ENCODE data around the gene CYYR1. TPM values are rescaled to one million over a fixed set of nuclear protein-coding genes. Genes with fewer than 3 reads are reported as not detected.

CYYR1 gene
- polyA plus RNA-seq, 2 donors: 4.0 to 4.2 TPM

- H3K27me3 ChIP-seq (ENCODE audit: control insufficient read depth in 1 of 2, insufficient read depth in 2 of 2, low read length in 2 of 2): no peaks in the 10 kb centered on the region
- no peaks in the 10 kb centered on the region for H3K36me3 ChIP-seq (ENCODE audit: control insufficient read depth in 2 of 2, insufficient read depth in 2 of 2, low read length in 1 of 2)
- H3K4me3 ChIP-seq (ENCODE audit: low read depth in 1 of 2, low read length in 2 of 2): no peak overlapping the region
- 71 to 89% methylated on average over 1 of the region's 1 CpG for WGBS, 2 donors
- no peaks in the 10 kb centered on the region for H3K4me1 ChIP-seq (ENCODE audit: control insufficient read depth in 2 of 2, insufficient read depth in 2 of 2, low read length in 1 of 2)
- no peaks in the 10 kb centered on the region for H3K9me3 ChIP-seq (ENCODE audit: control insufficient read depth in 2 of 2, insufficient read depth in 1 of 2, low read depth in 1 of 2, low read length in 1 of 2)
- no peak overlapping the region for H3K27ac ChIP-seq (ENCODE audit: low read depth in 2 of 2, low read length in 1 of 2)
Observed at GRCh38 chr21:26433386-26433785, 139.7 kb downstream of the CYYR1 start.

- 69 to 81% methylated on average over 5 of the region's 5 CpGs for WGBS, 2 donors
- Histone ChIP-seq H3K27me3 (ENCODE audit: control insufficient read depth in 1 of 2, insufficient read depth in 2 of 2, low read length in 2 of 2) (no peaks in the 10 kb centered on the region), H3K9me3 (ENCODE audit: control insufficient read depth in 2 of 2, insufficient read depth in 1 of 2, low read depth in 1 of 2, low read length in 1 of 2) (no peaks in the 10 kb centered on the region), H3K27ac (ENCODE audit: low read depth in 2 of 2, low read length in 1 of 2) (no peak overlapping the region), H3K36me3 (ENCODE audit: control insufficient read depth in 2 of 2, insufficient read depth in 2 of 2, low read length in 1 of 2) (no peaks in the 10 kb centered on the region), H3K4me3 (ENCODE audit: low read depth in 1 of 2, low read length in 2 of 2) (no peak overlapping the region), H3K4me1 (ENCODE audit: control insufficient read depth in 2 of 2, insufficient read depth in 2 of 2, low read length in 1 of 2) (no peaks in the 10 kb centered on the region)
Observed at GRCh38 chr21:26432410-26432809, 140.7 kb downstream of the CYYR1 start.

- no peaks in the 10 kb centered on the region for H3K36me3 ChIP-seq (ENCODE audit: control insufficient read depth in 2 of 2, insufficient read depth in 2 of 2, low read length in 1 of 2)
- WGBS, 2 donors: 86 to 87% methylated on average over 3 of the region's 3 CpGs
- no peaks in the 10 kb centered on the region for H3K9me3 ChIP-seq (ENCODE audit: control insufficient read depth in 2 of 2, insufficient read depth in 1 of 2, low read depth in 1 of 2, low read length in 1 of 2)
Observed at GRCh38 chr21:26425576-26425975, 147.5 kb downstream of the CYYR1 start.

GRCh38 chr21:26423511-26423910, 149.6 kb downstream of the CYYR1 start:
- H3K4me1 ChIP-seq (ENCODE audit: control insufficient read depth in 2 of 2, insufficient read depth in 2 of 2, low read length in 1 of 2): no peaks in the 10 kb centered on the region
- no peaks in the 10 kb centered on the region for H3K27me3 ChIP-seq (ENCODE audit: control insufficient read depth in 1 of 2, insufficient read depth in 2 of 2, low read length in 2 of 2)
- H3K27ac ChIP-seq (ENCODE audit: low read depth in 2 of 2, low read length in 1 of 2): no peak overlapping the region
- H3K36me3 ChIP-seq (ENCODE audit: control insufficient read depth in 2 of 2, insufficient read depth in 2 of 2, low read length in 1 of 2): no peaks in the 10 kb centered on the region
- 78 to 89% methylated on average over 6 of the region's 6 CpGs for WGBS, 2 donors
- no peak overlapping the region for H3K4me3 ChIP-seq (ENCODE audit: low read depth in 1 of 2, low read length in 2 of 2)
- H3K9me3 ChIP-seq (ENCODE audit: control insufficient read depth in 2 of 2, insufficient read depth in 1 of 2, low read depth in 1 of 2, low read length in 1 of 2): peaks cover 0 to 3% of the 10 kb centered on the region in 2 donors

More at GRCh38 chr21:26425576-26425975, 147.5 kb downstream of the CYYR1 start:
- no peak overlapping the region for H3K27ac ChIP-seq (ENCODE audit: low read depth in 2 of 2, low read length in 1 of 2)
- no peak overlapping the region for H3K4me3 ChIP-seq (ENCODE audit: low read depth in 1 of 2, low read length in 2 of 2)
- H3K27me3 ChIP-seq (ENCODE audit: control insufficient read depth in 1 of 2, insufficient read depth in 2 of 2, low read length in 2 of 2): no peaks in the 10 kb centered on the region
- no peaks in the 10 kb centered on the region for H3K4me1 ChIP-seq (ENCODE audit: control insufficient read depth in 2 of 2, insufficient read depth in 2 of 2, low read length in 1 of 2)

GRCh38 chr21:26422706-26423105, 150.4 kb downstream of the CYYR1 start:
- H3K27me3 ChIP-seq (ENCODE audit: control insufficient read depth in 1 of 2, insufficient read depth in 2 of 2, low read length in 2 of 2): no peaks in the 10 kb centered on the region
- H3K4me1 ChIP-seq (ENCODE audit: control insufficient read depth in 2 of 2, insufficient read depth in 2 of 2, low read length in 1 of 2): no peaks in the 10 kb centered on the region
- H3K4me3 ChIP-seq (ENCODE audit: low read depth in 1 of 2, low read length in 2 of 2): no peak overlapping the region
- H3K27ac ChIP-seq (ENCODE audit: low read depth in 2 of 2, low read length in 1 of 2): no peak overlapping the region
- H3K9me3 ChIP-seq (ENCODE audit: control insufficient read depth in 2 of 2, insufficient read depth in 1 of 2, low read depth in 1 of 2, low read length in 1 of 2): peaks cover 0 to 3% of the 10 kb centered on the region in 2 donors
- H3K36me3 ChIP-seq (ENCODE audit: control insufficient read depth in 2 of 2, insufficient read depth in 2 of 2, low read length in 1 of 2): no peaks in the 10 kb centered on the region
- WGBS, 2 donors: 71 to 78% methylated on average over 4 of the region's 4 CpGs

GRCh38 chr21:26422138-26422537, 150.9 kb downstream of the CYYR1 start:
- WGBS, 2 donors: 78 to 88% methylated on average over 3 of the region's 3 CpGs

GRCh38 chr21:26421724-26422123, 151.4 kb downstream of the CYYR1 start:
- H3K4me1 ChIP-seq (ENCODE audit: control insufficient read depth in 2 of 2, insufficient read depth in 2 of 2, low read length in 1 of 2): no peaks in the 10 kb centered on the region
- no peak overlapping the region for H3K4me3 ChIP-seq (ENCODE audit: low read depth in 1 of 2, low read length in 2 of 2)
- 45 to 51% methylated on average over 1 of the region's 1 CpG for WGBS, 2 donors
- H3K9me3 ChIP-seq (ENCODE audit: control insufficient read depth in 2 of 2, insufficient read depth in 1 of 2, low read depth in 1 of 2, low read length in 1 of 2): peaks cover 0 to 3% of the 10 kb centered on the region in 2 donors
- no peak overlapping the region for H3K27ac ChIP-seq (ENCODE audit: low read depth in 2 of 2, low read length in 1 of 2)
- no peaks in the 10 kb centered on the region for H3K36me3 ChIP-seq (ENCODE audit: control insufficient read depth in 2 of 2, insufficient read depth in 2 of 2, low read length in 1 of 2)
- no peaks in the 10 kb centered on the region for H3K27me3 ChIP-seq (ENCODE audit: control insufficient read depth in 1 of 2, insufficient read depth in 2 of 2, low read length in 2 of 2)

More at GRCh38 chr21:26422138-26422537, 150.9 kb downstream of the CYYR1 start:
- Histone ChIP-seq H3K27me3 (ENCODE audit: control insufficient read depth in 1 of 2, insufficient read depth in 2 of 2, low read length in 2 of 2) (no peaks in the 10 kb centered on the region), H3K4me1 (ENCODE audit: control insufficient read depth in 2 of 2, insufficient read depth in 2 of 2, low read length in 1 of 2) (no peaks in the 10 kb centered on the region), H3K9me3 (ENCODE audit: control insufficient read depth in 2 of 2, insufficient read depth in 1 of 2, low read depth in 1 of 2, low read length in 1 of 2) (peaks cover 0 to 3% of the 10 kb centered on the region in 2 donors), H3K36me3 (ENCODE audit: control insufficient read depth in 2 of 2, insufficient read depth in 2 of 2, low read length in 1 of 2) (no peaks in the 10 kb centered on the region), H3K27ac (ENCODE audit: low read depth in 2 of 2, low read length in 1 of 2) (no peak overlapping the region), H3K4me3 (ENCODE audit: low read depth in 1 of 2, low read length in 2 of 2) (no peak overlapping the region)
